ENCODE data around the gene TYK2. TPM values are rescaled to one million over a fixed set of nuclear protein-coding genes. Genes with fewer than 3 reads are reported as not detected.
"Not testable (repeated sequence)": the region's sequence is repeated elsewhere in the genome, so short reads cannot be mapped to it uniquely, and the experiment has no call there.

The TYK2 gene
- total RNA-seq, 4 donors from 2014 or later, result 138 to 531 (median 246) TPM

GRCh38 chr19:10378124-10378523 is 2.2 kb downstream of the TYK2 start:
- Histone ChIP-seq H3K36me3 (peaks cover 0 to 24% (median 0%) of the 10 kb centered on the region in 3 donors), H3K4me1 (peaks cover 0 to 12% (median 7%) of the 10 kb centered on the region in 4 donors)

GRCh38 chr19:10377140-10377640 is 3.2 kb downstream of the TYK2 start:
- H3K4me3 ChIP-seq, H3K27ac ChIP-seq, DNase-seq, H3K9me3 ChIP-seq, H3K27me3 ChIP-seq: not testable (repeated sequence)
- Histone ChIP-seq H3K4me1 (peaks cover 0 to 12% (median 7%) of the 10 kb centered on the region in 4 donors), H3K36me3 (peaks cover 0 to 28% (median 0%) of the 10 kb centered on the region in 3 donors)

More at GRCh38 chr19:10378124-10378523, 2.2 kb downstream of the TYK2 start:
- Histone ChIP-seq H3K27me3 (no peaks in the 10 kb centered on the region), H3K4me3 (no peak overlapping the region), H3K9me3 (no peaks in the 10 kb centered on the region), H3K27ac (no peak overlapping the region)
- DNase-seq, result no peak
- no peak for TF ChIP-seq CTCF (IDR thresholded peaks at IDR 0.05)
- TF ChIP-seq POLR2A (IDR thresholded peaks at IDR 0.05), result no peak

GRCh38 chr19:10374931-10375330 is 5.4 kb downstream of the TYK2 start:
- Histone ChIP-seq H3K27me3 (no peaks in the 10 kb centered on the region), H3K4me1 (peaks cover 0 to 12% (median 3%) of the 10 kb centered on the region in 4 donors), H3K9me3 (no peaks in the 10 kb centered on the region), H3K36me3 (peaks cover 0 to 37% (median 0%) of the 10 kb centered on the region in 3 donors), H3K4me3 (no peak overlapping the region), H3K27ac (no peak overlapping the region)
- DNase-seq, result no peak
- TF ChIP-seq CTCF (IDR thresholded peaks at IDR 0.05), result no peak
- no peak for TF ChIP-seq POLR2A (IDR thresholded peaks at IDR 0.05)

GRCh38 chr19:10372690-10373089 is 7.7 kb downstream of the TYK2 start:
- no peak for DNase-seq
- TF ChIP-seq CTCF (IDR thresholded peaks at IDR 0.05) (no peak), POLR2A (IDR thresholded peaks at IDR 0.05) (no peak)
- no peak overlapping the region for H3K27ac ChIP-seq
- no peaks in the 10 kb centered on the region for H3K27me3 ChIP-seq
- no peaks in the 10 kb centered on the region for H3K4me1 ChIP-seq
- no peak overlapping the region for H3K4me3 ChIP-seq
- no peaks in the 10 kb centered on the region for H3K9me3 ChIP-seq
- peaks cover 0 to 60% (median 0%) of the 10 kb centered on the region in 3 donors for H3K36me3 ChIP-seq

DNA sequence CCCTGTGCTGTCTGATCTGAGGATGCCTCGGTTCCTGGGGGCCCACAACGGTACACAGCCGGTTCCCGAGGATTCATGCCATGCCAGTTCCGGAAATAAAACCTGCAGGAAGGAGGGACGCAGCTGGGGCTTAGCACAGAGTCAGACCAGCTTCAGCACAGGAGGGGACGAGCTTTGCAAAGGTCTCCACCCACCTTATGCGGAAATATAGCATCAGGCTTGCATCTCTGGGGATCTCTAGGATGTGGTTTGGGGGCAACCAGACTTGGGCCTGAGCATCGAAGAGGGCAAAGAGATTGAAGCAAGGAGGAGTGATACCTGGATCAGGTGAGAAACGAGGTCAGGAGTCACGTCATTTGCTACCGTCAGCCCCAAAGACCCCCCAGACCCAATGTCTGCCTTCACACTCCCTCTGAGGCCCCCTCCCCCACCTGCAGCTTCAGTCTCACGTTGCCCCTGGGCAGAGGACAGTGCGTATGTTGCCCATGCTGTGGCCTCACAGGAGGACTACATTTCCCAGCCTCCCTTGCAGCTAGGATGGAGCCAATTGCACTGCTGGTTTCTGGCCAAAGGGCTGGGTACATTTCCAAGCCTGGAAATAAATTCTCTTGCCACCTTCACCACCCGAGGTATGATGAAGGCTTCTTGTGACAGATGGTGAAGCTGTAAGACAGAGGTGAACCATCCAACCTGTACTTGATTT is 12.1 kb downstream of the TYK2 start:
- no peaks in the 10 kb centered on the region for H3K27me3 ChIP-seq
- no peak overlapping the region for H3K27ac ChIP-seq
- no peaks in the 10 kb centered on the region for H3K9me3 ChIP-seq
- peaks cover 0 to 81% (median 0%) of the 10 kb centered on the region in 3 donors for H3K36me3 ChIP-seq
- DNase-seq, result no peak
- H3K4me1 ChIP-seq, result no peaks in the 10 kb centered on the region
- H3K4me3 ChIP-seq, result no peak overlapping the region
- TF ChIP-seq CTCF (IDR thresholded peaks at IDR 0.05) (no peak), POLR2A (IDR thresholded peaks at IDR 0.05) (no peak)

DNA sequence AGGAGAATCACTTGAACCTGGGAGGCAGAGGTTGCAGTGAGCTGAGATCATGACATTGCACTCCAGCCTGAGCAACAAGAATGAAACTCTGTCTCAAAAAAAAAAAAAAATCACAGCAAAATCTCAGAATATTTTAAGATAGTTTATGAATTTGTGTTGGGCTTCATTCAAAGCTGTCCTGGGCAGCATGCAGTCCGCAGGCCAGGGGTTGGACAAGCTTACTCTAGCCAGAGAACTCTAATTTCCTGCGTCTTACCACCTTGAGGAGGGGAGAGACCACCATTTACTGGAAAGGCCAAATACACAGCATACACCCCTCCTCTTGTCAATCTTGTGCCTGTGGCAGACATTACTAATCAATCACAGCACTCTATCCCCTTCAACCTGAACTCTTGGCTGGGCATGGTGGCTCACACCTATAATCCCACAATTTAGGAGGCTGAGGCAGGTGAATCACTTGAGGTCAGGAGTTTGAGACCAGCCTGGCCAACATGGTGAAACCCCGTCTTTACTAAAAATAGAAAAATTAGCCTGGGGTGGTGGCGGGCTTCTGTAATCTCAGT is 13.3 kb downstream of the TYK2 start:
- not testable (repeated sequence) for H3K4me1 ChIP-seq, H3K4me3 ChIP-seq, H3K27ac ChIP-seq, DNase-seq, H3K9me3 ChIP-seq, H3K27me3 ChIP-seq
- peaks cover 0 to 86% (median 0%) of the 10 kb centered on the region in 3 donors for H3K36me3 ChIP-seq
